Transverse colon (tissue), 4 donors: ENCODE measurements around the gene DYRK4. TPM values are rescaled to one million over a fixed set of nuclear protein-coding genes. Genes with fewer than 3 reads are reported as not detected.

Source experiments
- DNase-seq: peaks from one replicate; pipeline ENCODE4 v3.0.0-alpha.2; 2019
- H3K27ac ChIP-seq, 4 donors: fragments of 200-600 bp; sonication (generic); 2 replicates each; pipeline ENCODE4 v1.5.1; 2016 to 2018; ENCODE audit warnings: inconsistent platforms in 4 of 4
- H3K27me3 ChIP-seq: fragments of 200-600 bp; sonication (generic); 2 replicates; pipeline ENCODE4 v1.5.1; 2017; ENCODE audit warnings: inconsistent platforms
- H3K36me3 ChIP-seq, 4 donors: fragments of 200-600 bp; sonication (generic); 2 replicates each; pipeline ENCODE4 v1.5.1; 2017 to 2019; ENCODE audit warnings: inconsistent platforms in 4 of 4
- H3K4me1 ChIP-seq, 4 donors: fragments of 200-600 bp; sonication (generic); 2 replicates each; pipeline ENCODE4 v1.5.1; 2017 to 2020; ENCODE audit warnings: inconsistent platforms in 4 of 4
- H3K4me3 ChIP-seq, 4 donors: fragments of 200-600 bp; sonication (generic); 1 replicate in 1 of 4; 2 replicates in 3 of 4; pipeline versions ENCODE4 v1.5.1 to v1.6.1; 2017 to 2019; ENCODE audit warnings: inconsistent platforms in 4 of 4
- H3K9me3 ChIP-seq, 2 donors: fragments of 200-600 bp; sonication (generic); 2 replicates each; pipeline ENCODE4 v1.5.1; 2017 to 2019; ENCODE audit warnings: inconsistent platforms in 2 of 2
- CTCF ChIP-seq, 5 experiments: fragments of 200-600 bp in 3 of 5; fragments of 450-650 bp in 2 of 5; sonication (generic) in 3 of 5; IDR thresholded peaks; 1 replicate in 2 of 5; 2 replicates in 3 of 5; pipeline ENCODE4 v1.5.1; 2016 to 2017; ENCODE audit warnings: antibody characterized with exemption in 5 of 5, inconsistent platforms in 3 of 5, mild to moderate bottlenecking in 2 of 5, moderate library complexity in 1 of 5
- EP300 ChIP-seq: sonication (generic); formaldehyde crosslinking; IDR thresholded peaks from one replicate; pipeline ENCODE4 v1.6.1; 2017; ENCODE audit warnings: antibody characterized with exemption, low read depth
- POLR2A ChIP-seq: fragments of 450-650 bp; IDR thresholded peaks from one replicate; pipeline ENCODE4 v1.6.1; 2016; ENCODE audit warnings: antibody characterized with exemption, mild to moderate bottlenecking, moderate library complexity
- POLR2AphosphoS5 ChIP-seq, 3 donors: sonication (generic); formaldehyde crosslinking; IDR thresholded peaks; one replicate each; pipeline ENCODE4 v1.6.1; 2016; ENCODE audit warnings: antibody characterized with exemption in 3 of 3
- WGBS, 2 donors: methylation state at CpG; one replicate each; pipeline ENCODE4 v1.1.5; 2018; ENCODE audit warnings: low coverage in 1 of 2; 5-methylcytosine and 5-hydroxymethylcytosine counted together
- in situ Hi-C, 4 donors: fragments of 200-750 bp; cut with MboI; loops; one replicate each; pipeline versions ENCODE4 v1.15.0 to v1.15.1; 2017; ENCODE audit warnings: low sequenced_read_pairs in 3 of 4, low pct_ligation_motif_present in 1 of 4, low pct_unique_long_range_greater_than_20kb in 1 of 4
- intact Hi-C: fragments of 100-400 bp; cut with DNase I; formaldehyde crosslinking; loops from one replicate; pipeline ENCODE4 v1.15.1; 2023; ENCODE audit warnings: low total_unique reads
- total RNA-seq, 4 donors: library from RNA; depleted of rRNA; stranded (reverse); fragments of >200 nt; gene quantifications; one replicate each; pipeline ENCODE4 v1.1.0, GENCODE V29; 2016

Gene DYRK4
- total RNA-seq, 4 donors from 2014 or later, result 20.3 to 120 (median 22.4) TPM

GRCh38 chr12:4530160-4530559 lies 31.8 kb upstream of the DYRK4 start:
- TF ChIP-seq POLR2AphosphoS5 (IDR thresholded peaks at IDR 0.05) (no peak), EP300 (no peak), POLR2A (no peak), CTCF (IDR thresholded peaks at IDR 0.05) (no peak)
- H3K4me3 ChIP-seq, result no peak overlapping the region
- no peaks in the 10 kb centered on the region for H3K27me3 ChIP-seq
- H3K4me1 ChIP-seq, result peaks cover 0 to 2% (median 0%) of the 10 kb centered on the region in 4 donors
- peaks cover 0 to 32% (median 8%) of the 10 kb centered on the region in 4 donors for H3K36me3 ChIP-seq
- intact Hi-C loops (no loop called here), in situ Hi-C loops (loop anchor here in 2 of 4 donors (10.0 to 25.0 kb wide), 2 partner anchors 218 to 655 kb away; partner anchors contain the start of genes TIGAR (in 2 of the 2) and PARP11 (in 1 of the 2))
- WGBS, 2 donors, result 88 to 100% methylated on average over 1 of the region's 1 CpG
- no peak for DNase-seq
- H3K27ac ChIP-seq, result no peak overlapping the region
- no peaks in the 10 kb centered on the region for H3K9me3 ChIP-seq

- no peak for DNase-seq
- TF ChIP-seq EP300, result no peak
- TF ChIP-seq POLR2A, result no peak
- no peak for TF ChIP-seq CTCF (IDR thresholded peaks at IDR 0.05)
- no peak for TF ChIP-seq POLR2AphosphoS5 (IDR thresholded peaks at IDR 0.05)
- 83 to 86% methylated on average over 6 of the region's 6 CpGs for WGBS, 2 donors
- Histone ChIP-seq H3K27me3 (no peaks in the 10 kb centered on the region), H3K9me3 (no peaks in the 10 kb centered on the region), H3K36me3 (peaks cover 0 to 32% (median 7%) of the 10 kb centered on the region in 4 donors), H3K4me1 (peaks cover 0 to 11% (median 0%) of the 10 kb centered on the region in 4 donors), H3K27ac (no peak overlapping the region), H3K4me3 (no peak overlapping the region)
- in situ Hi-C loops (loop anchor here in 2 of 4 donors (10.0 to 25.0 kb wide), 2 partner anchors 219 to 656 kb away; partner anchors contain the start of genes TIGAR (in 2 of the 2) and PARP11 (in 1 of the 2)), intact Hi-C loops (no loop called here)
Measured at GRCh38 chr12:4530982-4531586, 30.9 kb upstream of the DYRK4 start.

- WGBS, 2 donors, result 50 to 68% methylated on average over 2 to 4 of the region's 4 CpGs
- peaks cover 0 to 26% (median 7%) of the 10 kb centered on the region in 4 donors for H3K36me3 ChIP-seq
- intact Hi-C loops, result no loop called here
Measured at GRCh38 chr12:4535092-4535491, 26.9 kb upstream of the DYRK4 start.

More at GRCh38 chr12:4535092-4535491, 26.9 kb upstream of the DYRK4 start:
- Histone ChIP-seq H3K9me3 (no peaks in the 10 kb centered on the region), H3K4me1 (peaks cover 0 to 36% (median 14%) of the 10 kb centered on the region in 4 donors), H3K4me3 (no peak overlapping the region), H3K27me3 (no peaks in the 10 kb centered on the region), H3K27ac (no peak overlapping the region)
- TF ChIP-seq CTCF (IDR thresholded peaks at IDR 0.05), result no peak
- TF ChIP-seq EP300, result no peak
- no peak for TF ChIP-seq POLR2AphosphoS5 (IDR thresholded peaks at IDR 0.05)
- no peak for TF ChIP-seq POLR2A
- in situ Hi-C loops, result loop anchor here in 2 of 4 donors (10.0 to 25.0 kb wide), 2 partner anchors 223 to 660 kb away; partner anchors contain the start of genes TIGAR (in 2 of the 2) and PARP11 (in 1 of the 2)
- no peak for DNase-seq
